IMR-90 (cell line): ENCODE measurements around the gene GLP2R. TPM values are rescaled to one million over a fixed set of nuclear protein-coding genes. Genes with fewer than 3 reads are reported as not detected.

Experiments used
- ATAC-seq: fragments of 200-7000 bp; cut with Tn5 transposase; 2 replicates; pipeline ENCODE4 v1.9.1; 2020; ENCODE audit warnings: low read depth, mild to moderate bottlenecking, moderate library complexity
- BruUV-seq: library from RNA; stranded (reverse); fragments of 400-500 nt; replicated peaks from 2 replicates; lab custom pipeline; 2021; lab: Mats Ljungman, UMichigan
- CTCF ChIA-PET: fragments of 300-600 bp; formaldehyde crosslinking; extraction: SDS; loops from one replicate; lab custom pipeline; 2021; ENCODE audit warnings: antibody characterized with exemption; lab: Yijun Ruan, JAX
- POLR2A ChIA-PET: fragments of 300-600 bp; sonication (Branson Sonifier 250); formaldehyde crosslinking; loops from one replicate; lab custom pipeline; 2022; ENCODE audit warnings: antibody characterized with exemption; ENCODE audit not compliant: unreplicated experiment; lab: Charles Lee
- DNase-seq: peaks from one replicate; pipeline ENCODE4 v3.0.0; 2013
- H2AFZ ChIP-seq: replicated peaks from 2 replicates; pipeline ENCODE3; 2013; ENCODE audit warnings: low read length, mild to moderate bottlenecking; ENCODE audit not compliant: poor library complexity
- H2AK5ac ChIP-seq: 2 replicates; pipeline ENCODE4 v1.6.1; 2013; ENCODE audit warnings: low read depth, low read length, inconsistent platforms
- H2AK9ac ChIP-seq: replicated peaks from 2 replicates; pipeline ENCODE3; 2013; ENCODE audit warnings: mild to moderate bottlenecking, low read depth, low read length, moderate library complexity; ENCODE audit not compliant: poor library complexity
- H2BK120ac ChIP-seq: 2 replicates; pipeline ENCODE4 v1.6.1; 2013; ENCODE audit warnings: low read depth, low read length, inconsistent platforms
- H2BK15ac ChIP-seq: 3 replicates; pipeline ENCODE4 v1.6.1; 2013; ENCODE audit warnings: low read depth, low read length, inconsistent platforms
- H2BK20ac ChIP-seq: 2 replicates; pipeline ENCODE4 v1.6.1; 2013; ENCODE audit warnings: low read depth, mild to moderate bottlenecking, inconsistent platforms, low read length, moderate library complexity
- H2BK5ac ChIP-seq: 2 replicates; pipeline ENCODE4 v1.6.1; 2013; ENCODE audit warnings: mild to moderate bottlenecking, low read depth, low read length, inconsistent platforms; ENCODE audit not compliant: poor library complexity, severe bottlenecking
- H3K14ac ChIP-seq: replicated peaks from 2 replicates; pipeline ENCODE4 v1.6.1; 2013; ENCODE audit warnings: low read depth, low read length, inconsistent platforms
- H3K18ac ChIP-seq: 2 replicates; pipeline ENCODE4 v1.6.1; 2013; ENCODE audit warnings: low read depth, low read length, control low read depth
- H3K23ac ChIP-seq: 2 replicates; pipeline ENCODE4 v1.6.1; 2013; ENCODE audit warnings: low read depth, low read length, inconsistent platforms
- H3K27ac ChIP-seq: 2 replicates; pipeline ENCODE4 v1.5.1; 2013; ENCODE audit warnings: mild to moderate bottlenecking, control low read depth, low read length; ENCODE audit not compliant: insufficient read depth
- H3K27me3 ChIP-seq: 2 replicates; pipeline ENCODE4 v1.6.1; 2013; ENCODE audit warnings: low read length; ENCODE audit not compliant: control insufficient read depth, insufficient read depth
- H3K36me3 ChIP-seq: 2 replicates; pipeline ENCODE4 v1.6.1; 2013; ENCODE audit warnings: low read length, mixed read lengths; ENCODE audit not compliant: control insufficient read depth, insufficient read depth
- H3K4ac ChIP-seq: 2 replicates; pipeline ENCODE4 v1.6.1; 2013; ENCODE audit warnings: low read depth, low read length, inconsistent platforms
- H3K4me1 ChIP-seq: 2 replicates; pipeline ENCODE4 v1.6.1; 2013; ENCODE audit warnings: low read length, mixed read lengths; ENCODE audit not compliant: control insufficient read depth, insufficient read depth
- H3K4me2 ChIP-seq: 2 replicates; pipeline ENCODE4 v1.6.1; 2013; ENCODE audit warnings: low read depth, mild to moderate bottlenecking, control low read depth, low read length, moderate library complexity
- H3K4me3 ChIP-seq: 2 replicates; pipeline ENCODE4 v1.5.1; 2013; ENCODE audit warnings: low read depth, mild to moderate bottlenecking, control low read depth, low read length, moderate library complexity; ENCODE audit not compliant: insufficient read depth
- H3K56ac ChIP-seq: 2 replicates; pipeline ENCODE4 v1.6.1; 2013; ENCODE audit warnings: low read length, inconsistent platforms; ENCODE audit not compliant: insufficient read depth; ENCODE audit errors: extremely low read depth
- H3K79me1 ChIP-seq, 2 experiments: 2 replicates each; pipeline ENCODE4 v1.6.1; 2013; ENCODE audit warnings: low read length in 2 of 2, inconsistent platforms in 1 of 2, low read depth in 1 of 2
- H3K9ac ChIP-seq: 2 replicates; pipeline ENCODE4 v1.6.1; 2013; ENCODE audit warnings: low read depth, low read length, control low read depth
- H3K9me1 ChIP-seq: 2 replicates; pipeline ENCODE4 v1.6.1; 2013; ENCODE audit warnings: low read length, inconsistent platforms; ENCODE audit not compliant: insufficient read depth
- H3K9me3 ChIP-seq: 2 replicates; pipeline ENCODE4 v1.6.1; 2013; ENCODE audit warnings: low read length; ENCODE audit not compliant: control insufficient read depth, insufficient read depth
- H4K20me1 ChIP-seq: 2 replicates; pipeline ENCODE4 v1.6.1; 2013; ENCODE audit warnings: low read length, inconsistent platforms; ENCODE audit not compliant: insufficient read depth
- H4K5ac ChIP-seq: 2 replicates; pipeline ENCODE4 v1.6.1; 2013; ENCODE audit warnings: mild to moderate bottlenecking, low read depth, low read length, control low read depth
- H4K8ac ChIP-seq, 2 experiments: 2 replicates each; pipeline ENCODE4 v1.6.1; 2013; ENCODE audit warnings: low read depth in 2 of 2, low read length in 2 of 2, control low read depth in 1 of 2, inconsistent platforms in 1 of 2
- H4K91ac ChIP-seq: 2 replicates; pipeline ENCODE4 v1.6.1; 2013; ENCODE audit warnings: low read depth, low read length, inconsistent platforms; ENCODE audit not compliant: insufficient read depth
- MXI1 ChIP-seq: IDR thresholded peaks from 2 replicates; pipeline ENCODE4 v1.6.1; 2012; ENCODE audit warnings: low read depth, mild to moderate bottlenecking, low read length, moderate library complexity, borderline replicate concordance
- RCOR1 ChIP-seq: IDR thresholded peaks from 2 replicates; pipeline ENCODE4 v1.6.1; 2012; ENCODE audit warnings: mild to moderate bottlenecking, low read length, improper control_type of control experiment; ENCODE audit not compliant: insufficient replicate concordance
- RFX5 ChIP-seq: IDR thresholded peaks from 2 replicates; pipeline ENCODE4 v1.8.0; 2012; ENCODE audit warnings: low read depth, mild to moderate bottlenecking, low read length, moderate library complexity
- WGBS, 2 experiments: methylation state at CpG; one replicate each; pipeline versions ENCODE4 v1.1.5 to v1.1.7; 2013; ENCODE audit warnings: missing lambda C conversion rate in 2 of 2; ENCODE audit not compliant: insufficient read length in 1 of 2; ENCODE audit errors: extremely low coverage in 2 of 2; 5-methylcytosine and 5-hydroxymethylcytosine counted together
- dilution Hi-C: fragments of 300-500 bp; cut with HindIII; formaldehyde crosslinking; loops from one replicate; pipeline ENCODE4 v1.14.3; 2018; ENCODE audit warnings: low sequenced_read_pairs; ENCODE audit not compliant: unreplicated experiment
- in situ Hi-C: fragments of 300-500 bp; cut with MboI; formaldehyde crosslinking; loops from 3 replicates; pipeline ENCODE4 v1.14.3; 2019; ENCODE audit warnings: low sequenced_read_pairs, inconsistent platforms, mixed read lengths
- intact Hi-C: fragments of 100-400 bp; cut with micrococcal nuclease; formaldehyde crosslinking; loops from 2 replicates; pipeline ENCODE4 v1.10.0; 2022
- polyA plus RNA-seq, 3 experiments: library from polyadenylated mRNA; depleted of rRNA; stranded (reverse); fragments of >200 nt; gene quantifications; 2 replicates each; pipeline ENCODE4 v1.2.3, GENCODE V29; 2012; ENCODE audit warnings: low replicate concordance in 1 of 3
- total RNA-seq: library from RNA; depleted of rRNA; stranded (reverse); fragments of >200 nt; gene quantifications from 2 replicates; pipeline ENCODE4 v1.2.3, GENCODE V29; 2012

The GLP2R gene
- total and polyA plus RNA-seq, 2 of the 4 experiments (the other 2 are of a cell fraction) = 0.07 TPM; not detected in 1

GRCh38 chr17:9898812-9899211 lies 73.1 kb downstream of the GLP2R start:
- Histone ChIP-seq H3K79me1 (no peaks in the 10 kb centered on the region), H2BK5ac (no peak overlapping the region), H3K27me3 (no peaks in the 10 kb centered on the region; the same call in 1 of the 2 replicates), H3K14ac (no peak overlapping the region), H3K4ac (no peak overlapping the region), H2AK5ac (no peak overlapping the region), H3K4me3 (no peak overlapping the region), H3K9ac (no peak overlapping the region), H2AK9ac (no peak overlapping the region), H4K20me1 (no peaks in the 10 kb centered on the region), H3K4me1 (peaks cover 14% of the 10 kb centered on the region), H3K27ac (no peak overlapping the region), H3K23ac (no peak overlapping the region), H2BK20ac (no peak overlapping the region), H3K56ac (no peak overlapping the region), H3K9me1 (no peaks in the 10 kb centered on the region), H3K4me2 (no peak overlapping the region), H3K9me3 (no peaks in the 10 kb centered on the region), H2BK15ac (no peak overlapping the region), H4K91ac (no peak overlapping the region), H2AFZ (no peak overlapping the region), H4K8ac (no peak overlapping the region), H4K5ac (no peak overlapping the region), H3K36me3 (no peaks in the 10 kb centered on the region), H2BK120ac (no peak overlapping the region), H3K18ac (no peak overlapping the region)
- DNase-seq = no peak
- no peak for ATAC-seq
- in situ Hi-C loops (no loop called here), intact Hi-C loops (no loop called here), dilution Hi-C loops (no loop called here)
- BruUV-seq = no TSS peak
- POLR2A ChIA-PET = no interaction called here
- 100% methylated on average over 2 of the region's 8 CpGs; no CpG with 5 or more reads in 1 of the 2 experiments for WGBS, 2 experiments
- CTCF ChIA-PET = interaction anchor here (0.8 kb wide), 1 partner anchor 9 kb away, joined by 3 read pairs; no protein-coding TSS in a partner anchor
- TF ChIP-seq RFX5 = no peak
- no peak for TF ChIP-seq RCOR1
- TF ChIP-seq MXI1 = no peak
